Endothelial cell of umbilical vein (primary cell): ENCODE measurements around the gene NUDT2. TPM values are rescaled to one million over a fixed set of nuclear protein-coding genes. Genes with fewer than 3 reads are reported as not detected.
"Not testable (repeated sequence)": the region's sequence is repeated elsewhere in the genome, so short reads cannot be mapped to it uniquely, and the experiment has no call there.

Experiments
- BruUV-seq: library from RNA; stranded (reverse); fragments of 400-500 nt; replicated peaks from 2 replicates; lab custom pipeline; 2021; lab: Mats Ljungman, UMichigan
- CTCF ChIA-PET: fragments of 300-600, 350-600 bp; sonication (Branson Sonifier 250); formaldehyde crosslinking; loops from one replicate; lab custom pipeline; 2021; ENCODE audit warnings: antibody characterized with exemption, inconsistent platforms; lab: Charles Lee
- POLR2A ChIA-PET: fragments of 300-600, 350-600 bp; sonication (Branson Sonifier 250); formaldehyde crosslinking; loops from one replicate; lab custom pipeline; 2021; ENCODE audit warnings: antibody characterized with exemption, inconsistent platforms; lab: Charles Lee
- DNase-seq: peaks from one replicate; pipeline ENCODE4 v3.0.0-alpha.2; 2011; ENCODE audit warnings: low read depth, low spot score
- FAIRE-seq: peaks from 2 replicates; lab custom pipeline; 2011; peaks lifted over from hg19 to GRCh38; lab: Jason Lieb, UNC
- H2AFZ ChIP-seq: 2 replicates; pipeline ENCODE4 v1.6.0; 2012; ENCODE audit warnings: low read depth, low read length, control low read depth, inconsistent platforms
- H3K27ac ChIP-seq: 2 replicates; pipeline ENCODE4 v1.5.1; 2011; ENCODE audit warnings: low read depth, mild to moderate bottlenecking, control low read depth, low read length, moderate library complexity; ENCODE audit not compliant: insufficient read depth
- H3K27me3 ChIP-seq, 2 experiments: 2 replicates each; pipeline versions ENCODE4 v1.6.0 to v1.6.1; 2011; ENCODE audit warnings: low read length in 2 of 2, mixed read lengths in 1 of 2; ENCODE audit not compliant: control insufficient read depth in 2 of 2, insufficient read depth in 2 of 2
- H3K36me3 ChIP-seq, 2 experiments: 2 replicates in 1 of 2; 3 replicates in 1 of 2; pipeline ENCODE4 v1.5.1; 2011; ENCODE audit warnings: low read length in 2 of 2, mild to moderate bottlenecking in 1 of 2, moderate library complexity in 1 of 2; ENCODE audit not compliant: control insufficient read depth in 2 of 2, insufficient read depth in 2 of 2; ENCODE audit errors: extremely low read depth in 1 of 2
- H3K4me1 ChIP-seq: 3 replicates; pipeline ENCODE4 v1.5.1; 2011; ENCODE audit warnings: mild to moderate bottlenecking, low read length; ENCODE audit not compliant: control insufficient read depth, insufficient read depth; ENCODE audit errors: extremely low read depth
- H3K4me2 ChIP-seq: 2 replicates; pipeline ENCODE4 v1.6.1; 2011; ENCODE audit warnings: low read length, control low read depth, mixed read lengths; ENCODE audit not compliant: insufficient read depth
- H3K4me3 ChIP-seq, 3 experiments: fragments of 200-600 bp in 1 of 3; sonication (generic), shearing (Covaris generic) in 1 of 3; replicated peaks in 1 of 3; 2 replicates each; pipeline ENCODE4 v1.5.1; 2011 to 2016; ENCODE audit warnings: control low read depth in 3 of 3, low read length in 3 of 3, mild to moderate bottlenecking in 2 of 3, inconsistent platforms in 1 of 3, low read depth in 1 of 3, moderate library complexity in 1 of 3; ENCODE audit not compliant: insufficient read depth in 1 of 3
- H3K79me2 ChIP-seq: 2 replicates; pipeline ENCODE4 v1.6.0; 2012; ENCODE audit warnings: low read length, inconsistent platforms; ENCODE audit not compliant: control insufficient read depth, insufficient read depth
- H3K9ac ChIP-seq: replicated peaks from 2 replicates; pipeline ENCODE3; 2011; ENCODE audit warnings: low read length, control low read depth; ENCODE audit not compliant: insufficient read depth; ENCODE audit errors: extremely low read depth
- H3K9me1 ChIP-seq: replicated peaks from 3 replicates; pipeline ENCODE4 v1.6.0; 2011; ENCODE audit warnings: mild to moderate bottlenecking, low read length; ENCODE audit not compliant: control insufficient read depth, insufficient read depth; ENCODE audit errors: extremely low read depth
- H3K9me3 ChIP-seq: replicated peaks from 2 replicates; pipeline ENCODE4 v1.5.1; 2012; ENCODE audit warnings: low read length, inconsistent platforms; ENCODE audit not compliant: control insufficient read depth, insufficient read depth
- H4K20me1 ChIP-seq: replicated peaks from 2 replicates; pipeline ENCODE3; 2011; ENCODE audit warnings: mild to moderate bottlenecking, low read length; ENCODE audit not compliant: control insufficient read depth, insufficient read depth; ENCODE audit errors: extremely low read depth
- EZH2 ChIP-seq: IDR thresholded peaks from 2 replicates; pipeline ENCODE4 v1.6.1; 2012; ENCODE audit warnings: borderline replicate concordance, low read depth, mild to moderate bottlenecking, moderate library complexity, low read length, inconsistent platforms; ENCODE audit not compliant: severe bottlenecking
- FOS ChIP-seq: IDR thresholded peaks from 2 replicates; pipeline ENCODE4 v1.6.1; 2011; ENCODE audit warnings: mild to moderate bottlenecking, low read length, moderate library complexity, borderline replicate concordance; ENCODE audit not compliant: insufficient read depth
- GATA2 ChIP-seq: IDR thresholded peaks from 2 replicates; pipeline ENCODE4 v1.7.0; 2011; ENCODE audit warnings: low read depth, mild to moderate bottlenecking, moderate library complexity, mixed read lengths, low read length; ENCODE audit not compliant: insufficient read length, insufficient read depth
- JUN ChIP-seq: IDR thresholded peaks from 2 replicates; pipeline ENCODE4 v1.6.1; 2011; ENCODE audit warnings: borderline replicate concordance, low read depth; ENCODE audit not compliant: insufficient read length, insufficient read depth
- MYC ChIP-seq: IDR thresholded peaks from one replicate; pipeline ENCODE4 v1.6.1; 2011; ENCODE audit warnings: mild to moderate bottlenecking, low read depth, low read length
- POLR2A ChIP-seq: IDR thresholded peaks from 2 replicates; pipeline ENCODE4 v1.6.1; 2012; ENCODE audit warnings: low read depth, mild to moderate bottlenecking, control low read depth, low read length
- POLR2AphosphoS5 ChIP-seq: IDR thresholded peaks from 2 replicates; pipeline ENCODE4 v1.6.1; 2012; ENCODE audit warnings: low read depth, mild to moderate bottlenecking, control low read depth, low read length, moderate library complexity; ENCODE audit not compliant: insufficient read depth
- dilution Hi-C: fragments of 300-500 bp; cut with MboI; formaldehyde crosslinking; loops from one replicate; pipeline ENCODE4 v1.15.0; 2019; ENCODE audit warnings: low sequenced_read_pairs; ENCODE audit not compliant: extremely low pct_ligation_motif_present
- intact Hi-C: fragments of 100-400 bp; cut with micrococcal nuclease; formaldehyde crosslinking; loops from one replicate; pipeline ENCODE4 v1.10.0; 2022
- polyA plus RNA-seq, 4 experiments: library from polyadenylated mRNA; depleted of rRNA in 3 of 4; stranded (reverse) in 3 of 4; unstranded in 1 of 4; fragments of >200 nt; gene quantifications; 2 replicates each; pipeline versions ENCODE4 v1.2.1 to v1.2.3, GENCODE V29; 2011 to 2012; ENCODE audit warnings: missing spikeins in 1 of 4
- total RNA-seq: library from RNA; stranded (reverse); gene quantifications from 2 replicates; pipeline ENCODE4 v1.2.3, GENCODE V29; 2021
- TF ChIP-seq, protein P1 (sequence below): IDR thresholded peaks from 2 replicates; pipeline ENCODE4 v1.6.1; 2011; ENCODE audit not compliant: insufficient read depth, insufficient read length
- TF ChIP-seq, protein P2 (sequence below), 2 donors: IDR thresholded peaks; 1 replicate in 1 of 2; 2 replicates in 1 of 2; pipeline ENCODE4 v1.5.1; 2011; ENCODE audit warnings: low read length in 2 of 2, mild to moderate bottlenecking in 2 of 2, moderate library complexity in 2 of 2, control low read depth in 1 of 2, inconsistent platforms in 1 of 2, low read depth in 1 of 2; ENCODE audit not compliant: insufficient read depth in 1 of 2; ENCODE audit errors: extremely low read depth in 1 of 2

Gene NUDT2
- total and polyA plus RNA-seq, 2 donors (not counting 3 experiments of a cell fraction or from before 2014, with no cell fraction given), result 25.1 to 45.2 TPM

DNA sequence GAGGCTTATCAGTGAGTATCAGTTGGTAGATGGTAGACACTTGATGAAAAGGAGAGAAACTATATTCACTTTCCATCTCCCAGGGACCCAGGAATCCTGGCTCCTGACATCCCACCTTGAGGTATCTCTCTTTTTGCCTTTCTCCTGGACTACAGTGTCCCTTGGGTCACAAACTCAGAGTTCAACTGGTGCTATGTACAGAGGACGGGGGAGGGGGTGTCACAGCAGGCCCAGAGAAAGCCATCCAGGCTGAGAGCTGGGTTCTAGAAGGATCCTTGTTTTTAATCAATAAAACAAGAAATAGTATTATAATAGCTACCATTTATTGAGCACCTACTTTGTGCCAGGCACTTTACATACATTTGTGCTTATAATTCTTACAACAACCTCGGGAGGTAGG, 37.0 kb downstream of the NUDT2 start:
- BruUV-seq, result no TSS peak
- no peaks in the 10 kb centered on the region for H3K9me1 ChIP-seq
- H2AFZ ChIP-seq, result no peak overlapping the region
- H3K9ac ChIP-seq, result no peak overlapping the region
- H4K20me1 ChIP-seq, result no peaks in the 10 kb centered on the region
- POLR2A ChIA-PET, result no interaction called here
- no peak for FAIRE-seq
- no peak overlapping the region for H3K27ac ChIP-seq
- DNase-seq, result no peak
- CTCF ChIA-PET, result interaction anchor here (1.5 kb wide), 1 partner anchor 11 kb away, joined by 3 read pairs; the partner anchor contains the start of gene MYORG
- no peaks in the 10 kb centered on the region for H3K27me3 ChIP-seq
- no peaks in the 10 kb centered on the region for H3K79me2 ChIP-seq
- no peaks in the 10 kb centered on the region for H3K36me3 ChIP-seq
- peaks cover 13% of the 10 kb centered on the region for H3K4me1 ChIP-seq
- no peak overlapping the region for H3K4me2 ChIP-seq
- intact Hi-C loops, result no loop called here
- dilution Hi-C loops, result no loop called here
- TF ChIP-seq MYC (no peak), JUN (no peak), POLR2AphosphoS5 (no peak), EZH2 (no peak), FOS (no peak), GATA2 (no peak), POLR2A (no peak)
- TF ChIP-seq, protein P1, sequence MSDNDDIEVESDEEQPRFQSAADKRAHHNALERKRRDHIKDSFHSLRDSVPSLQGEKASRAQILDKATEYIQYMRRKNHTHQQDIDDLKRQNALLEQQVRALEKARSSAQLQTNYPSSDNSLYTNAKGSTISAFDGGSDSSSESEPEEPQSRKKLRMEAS, result no peak
- TF ChIP-seq, protein P2, sequence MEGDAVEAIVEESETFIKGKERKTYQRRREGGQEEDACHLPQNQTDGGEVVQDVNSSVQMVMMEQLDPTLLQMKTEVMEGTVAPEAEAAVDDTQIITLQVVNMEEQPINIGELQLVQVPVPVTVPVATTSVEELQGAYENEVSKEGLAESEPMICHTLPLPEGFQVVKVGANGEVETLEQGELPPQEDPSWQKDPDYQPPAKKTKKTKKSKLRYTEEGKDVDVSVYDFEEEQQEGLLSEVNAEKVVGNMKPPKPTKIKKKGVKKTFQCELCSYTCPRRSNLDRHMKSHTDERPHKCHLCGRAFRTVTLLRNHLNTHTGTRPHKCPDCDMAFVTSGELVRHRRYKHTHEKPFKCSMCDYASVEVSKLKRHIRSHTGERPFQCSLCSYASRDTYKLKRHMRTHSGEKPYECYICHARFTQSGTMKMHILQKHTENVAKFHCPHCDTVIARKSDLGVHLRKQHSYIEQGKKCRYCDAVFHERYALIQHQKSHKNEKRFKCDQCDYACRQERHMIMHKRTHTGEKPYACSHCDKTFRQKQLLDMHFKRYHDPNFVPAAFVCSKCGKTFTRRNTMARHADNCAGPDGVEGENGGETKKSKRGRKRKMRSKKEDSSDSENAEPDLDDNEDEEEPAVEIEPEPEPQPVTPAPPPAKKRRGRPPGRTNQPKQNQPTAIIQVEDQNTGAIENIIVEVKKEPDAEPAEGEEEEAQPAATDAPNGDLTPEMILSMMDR (IDR thresholded peaks at IDR 0.05; ENCODE audit: extremely low read depth in 1 of 2, insufficient read depth in 1 of 2, low read depth in 1 of 2, low read length in 2 of 2), result no peak
- no peaks in the 10 kb centered on the region for H3K9me3 ChIP-seq
- H3K4me3 ChIP-seq, result no peak overlapping the region

DNA sequence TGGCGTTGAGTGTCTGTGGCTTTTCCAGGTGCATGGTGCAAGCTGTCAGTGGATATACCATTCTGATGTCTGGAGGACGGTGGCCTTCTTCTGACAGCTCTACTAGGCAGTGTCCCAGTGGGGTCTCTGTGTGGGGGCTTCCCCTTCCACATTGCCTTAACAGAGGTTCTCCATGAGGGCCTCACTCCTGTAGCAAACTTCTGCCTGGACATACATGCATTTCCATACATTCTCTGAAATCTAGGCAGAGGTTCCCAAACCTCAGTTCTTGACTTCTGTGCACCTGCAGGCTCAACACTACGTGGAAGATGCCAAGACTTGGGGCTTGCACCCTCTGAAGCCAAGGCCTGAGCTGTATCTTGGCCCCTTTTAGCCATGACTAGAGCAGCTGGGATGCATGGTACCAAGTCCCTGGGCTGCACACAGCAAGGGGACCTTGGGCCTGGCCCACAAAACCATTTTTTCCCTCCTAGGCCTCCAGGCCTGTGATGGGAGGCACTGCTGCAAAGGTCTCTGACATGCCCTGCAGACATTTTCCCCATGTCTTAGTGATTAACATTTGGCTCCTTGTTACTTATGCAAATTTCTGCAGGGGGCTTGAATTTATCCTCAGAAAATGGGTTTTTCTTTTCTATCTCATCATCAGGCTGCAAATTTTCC, 38.5 kb downstream of the NUDT2 start:
- peaks cover 13% of the 10 kb centered on the region for H3K4me1 ChIP-seq
- CTCF ChIA-PET, H3K36me3 ChIP-seq, POLR2A ChIA-PET, H3K4me3 ChIP-seq, DNase-seq, H2AFZ ChIP-seq, H3K27ac ChIP-seq, H4K20me1 ChIP-seq, H3K79me2 ChIP-seq, BruUV-seq, dilution Hi-C loops, H3K27me3 ChIP-seq, H3K4me2 ChIP-seq, H3K9ac ChIP-seq, H3K9me3 ChIP-seq, H3K9me1 ChIP-seq, intact Hi-C loops: not testable (repeated sequence)
- peak; percentile 24 for FAIRE-seq
